GM21529 (cell line): ENCODE measurements around the gene TRIM75.
"Not testable (repeated sequence)": the region's sequence is repeated elsewhere in the genome, so short reads cannot be mapped to it uniquely, and the experiment has no call there.

ENCODE experiments used
- ATAC-seq: cut with Tn5 transposase; IDR thresholded peaks from one replicate; pipeline ENCODE4 v1.9.1; 2021; ENCODE audit not compliant: unreplicated experiment

The TRIM75 gene

GRCh38 chr4:165053645-165054044 is at the start of gene TRIM75:
Gene TRIM75 (plus strand): TSS chr4:165053866. CDS start chr4:165059148, 5,282 bp downstream.
- ATAC-seq = no peak

GRCh38 chr4:165005352-165005925 is 48.2 kb upstream of the TRIM75 start:
- no peak for ATAC-seq

- ATAC-seq = no peak
Measured at GRCh38 chr4:165006456-165006855, 47.2 kb upstream of the TRIM75 start.

- no peak for ATAC-seq
Measured at GRCh38 chr4:165006886-165007285, 46.8 kb upstream of the TRIM75 start.

GRCh38 chr4:165009493-165010227 is 44.0 kb upstream of the TRIM75 start:
- no peak for ATAC-seq

GRCh38 chr4:165010487-165010886 is 43.2 kb upstream of the TRIM75 start:
- ATAC-seq = no peak

- ATAC-seq = no peak
Measured at GRCh38 chr4:165010991-165011390, 42.7 kb upstream of the TRIM75 start.

GRCh38 chr4:165011403-165011802 is 42.3 kb upstream of the TRIM75 start:
- no peak for ATAC-seq

GRCh38 chr4:165013691-165014090 is 40.0 kb upstream of the TRIM75 start:
- ATAC-seq = no peak

- no peak for ATAC-seq
Measured at GRCh38 chr4:165016971-165017370, 36.7 kb upstream of the TRIM75 start.

GRCh38 chr4:165019995-165020394 is 33.7 kb upstream of the TRIM75 start:
- not testable (repeated sequence) for ATAC-seq

GRCh38 chr4:165025782-165026181 is 27.9 kb upstream of the TRIM75 start:
- ATAC-seq = not testable (repeated sequence)

GRCh38 chr4:165027762-165028402 is 25.8 kb upstream of the TRIM75 start:
- no peak for ATAC-seq

GRCh38 chr4:165031436-165032211 is 22.0 kb upstream of the TRIM75 start, which contains the start of gene TRIM60:
Gene TRIM60 (plus strand): TSS chr4:165031999. CDS start chr4:165040073, 8,074 bp downstream.
- ATAC-seq = no peak

GRCh38 chr4:165048170-165048569 is 5.5 kb upstream of the TRIM75 start:
- ATAC-seq = no peak

GRCh38 chr4:165052627-165053026 is 1.0 kb upstream of the TRIM75 start:
- no peak for ATAC-seq

- ATAC-seq = no peak
Measured at GRCh38 chr4:165055601-165056000, 1.9 kb downstream of the TRIM75 start.

GRCh38 chr4:165058666-165059065 is 5.0 kb downstream of the TRIM75 start:
- no peak for ATAC-seq

GRCh38 chr4:165059386-165059785 is 5.7 kb downstream of the TRIM75 start:
- ATAC-seq = no peak

GRCh38 chr4:165060938-165061337 is 7.3 kb downstream of the TRIM75 start:
- ATAC-seq = no peak

- no peak for ATAC-seq
Measured at GRCh38 chr4:165070560-165070959, 16.9 kb downstream of the TRIM75 start.
